ENCODE results near the gene PEPD.

Gene PEPD

DNA sequence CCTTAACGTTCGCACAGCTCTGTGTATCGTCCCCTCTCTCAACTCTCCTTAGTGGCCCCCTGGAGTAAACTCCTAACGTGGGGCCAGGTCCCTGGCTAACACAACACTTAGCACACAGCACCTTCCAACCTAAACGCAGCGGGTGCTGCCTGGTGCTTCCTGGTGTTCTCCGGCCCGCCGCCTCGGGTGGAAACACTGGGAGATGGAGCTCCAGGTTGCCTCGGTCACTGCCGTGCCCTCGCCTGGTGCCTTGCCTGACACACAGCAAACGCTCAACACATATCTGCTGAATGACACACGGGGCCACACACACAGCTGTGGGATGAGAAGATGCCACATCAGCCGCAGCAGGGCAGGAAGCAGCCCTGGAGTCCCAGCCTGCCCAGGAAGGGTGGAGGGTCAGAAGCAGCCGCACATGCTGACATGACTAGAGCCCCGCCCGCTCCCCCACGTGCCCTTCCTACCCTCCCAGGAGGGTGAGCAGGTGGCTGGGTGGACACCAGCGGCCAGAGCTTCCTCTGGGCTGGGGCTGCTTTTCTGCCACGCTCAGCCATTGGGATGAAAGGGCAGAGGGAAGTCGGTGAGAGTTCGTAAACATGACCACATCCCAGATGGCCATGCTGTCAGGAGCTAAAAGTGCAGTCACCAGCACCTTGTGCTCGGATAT is 6.6 kb downstream of the PEPD start:
- DNase-seq: no peak
- Mint-ChIP-seq H3K27ac (no peak overlapping the region), H3K4me1 (peaks cover 14% of the 10 kb centered on the region), H3K36me3 (ENCODE audit: low read depth) (no peaks in the 10 kb centered on the region), H3K27me3 (ENCODE audit: low read depth, poor library complexity) (no peaks in the 10 kb centered on the region), H3K9me3 (no peaks in the 10 kb centered on the region), H3K4me3 (no peak overlapping the region)
- TF ChIP-seq CTCF (IDR thresholded peaks at IDR 0.05): no peak

GRCh38 chr19:33513424-33513823 is 8.2 kb downstream of the PEPD start:
- H3K9me3 Mint-ChIP-seq: no peaks in the 10 kb centered on the region

GRCh38 chr19:33512580-33513137 is 8.9 kb downstream of the PEPD start:
- Mint-ChIP-seq H3K27ac (no peak overlapping the region), H3K9me3 (no peaks in the 10 kb centered on the region), H3K27me3 (ENCODE audit: low read depth, poor library complexity) (no peaks in the 10 kb centered on the region), H3K4me3 (no peak overlapping the region), H3K36me3 (ENCODE audit: low read depth) (no peaks in the 10 kb centered on the region), H3K4me1 (peaks cover 14% of the 10 kb centered on the region)
- TF ChIP-seq CTCF (IDR thresholded peaks at IDR 0.05): no peak
- no peak for DNase-seq

More at GRCh38 chr19:33513424-33513823, 8.2 kb downstream of the PEPD start:
- H3K36me3 Mint-ChIP-seq (ENCODE audit: low read depth): no peaks in the 10 kb centered on the region
- H3K4me3 Mint-ChIP-seq: no peak overlapping the region
- TF ChIP-seq CTCF (IDR thresholded peaks at IDR 0.05): no peak
- no peaks in the 10 kb centered on the region for H3K27me3 Mint-ChIP-seq (ENCODE audit: low read depth, poor library complexity)
- DNase-seq: no peak
- no peak overlapping the region for H3K27ac Mint-ChIP-seq
- H3K4me1 Mint-ChIP-seq: peaks cover 14% of the 10 kb centered on the region

DNA sequence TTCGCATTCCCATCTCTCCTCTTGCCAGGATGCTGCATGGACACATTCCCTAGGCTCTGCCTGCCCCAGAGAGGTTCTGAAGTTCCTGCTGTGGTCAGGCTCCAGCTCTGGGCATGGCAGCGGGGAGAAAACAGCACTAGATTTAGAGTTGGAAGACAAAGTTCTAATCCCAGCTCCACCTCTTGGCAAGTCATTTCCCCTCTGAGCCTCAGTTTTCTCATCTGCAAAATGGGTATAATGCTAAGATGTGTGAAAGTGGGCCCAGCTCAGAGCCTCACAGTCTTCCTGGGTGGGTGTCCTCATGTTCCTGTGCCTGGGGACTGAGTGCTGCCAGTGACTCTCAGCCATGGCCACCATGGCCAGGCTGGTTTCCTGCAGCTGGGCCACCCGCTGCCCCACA is 9.6 kb downstream of the PEPD start:
- Mint-ChIP-seq H3K27me3 (ENCODE audit: low read depth, poor library complexity) (no peaks in the 10 kb centered on the region), H3K4me1 (peaks cover 14% of the 10 kb centered on the region), H3K27ac (no peak overlapping the region), H3K9me3 (no peaks in the 10 kb centered on the region), H3K36me3 (ENCODE audit: low read depth) (no peaks in the 10 kb centered on the region), H3K4me3 (no peak overlapping the region)
- TF ChIP-seq CTCF (IDR thresholded peaks at IDR 0.05): no peak
- no peak for DNase-seq

DNA sequence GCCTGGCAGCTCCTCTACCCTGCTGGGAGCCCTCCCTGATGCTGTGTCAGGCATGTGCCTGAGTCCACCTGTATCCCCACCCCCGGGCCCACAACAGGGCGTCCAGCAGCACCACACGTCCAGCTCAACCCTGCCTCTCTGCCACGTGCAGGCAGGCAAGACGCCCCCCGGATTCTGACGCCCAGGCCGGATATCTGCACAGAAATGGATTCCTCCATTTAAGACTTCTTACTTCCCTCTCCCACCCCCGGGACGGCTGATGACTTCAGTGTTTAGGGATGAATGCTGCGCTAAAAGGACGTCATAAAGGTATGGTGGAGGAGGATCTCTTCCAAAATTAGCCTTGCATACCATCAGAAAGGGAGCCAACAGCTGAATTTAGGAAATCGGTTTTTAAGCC is 10.2 kb downstream of the PEPD start:
- no peak overlapping the region for H3K4me3 Mint-ChIP-seq
- no peak for TF ChIP-seq CTCF (IDR thresholded peaks at IDR 0.05)
- H3K9me3 Mint-ChIP-seq: no peaks in the 10 kb centered on the region
- no peaks in the 10 kb centered on the region for H3K36me3 Mint-ChIP-seq (ENCODE audit: low read depth)
- no peaks in the 10 kb centered on the region for H3K27me3 Mint-ChIP-seq (ENCODE audit: low read depth, poor library complexity)
- DNase-seq: no peak
- H3K27ac Mint-ChIP-seq: no peak overlapping the region
- peaks cover 8% of the 10 kb centered on the region for H3K4me1 Mint-ChIP-seq

Measured in nephron progenitor cell (in vitro differentiated cells).